Measurements from ENCODE around the gene CPLX1.
"Not testable (repeated sequence)": the region's sequence is repeated elsewhere in the genome, so short reads cannot be mapped to it uniquely, and the experiment has no call there.

The CPLX1 gene

GRCh38 chr4:791898-792625 lies 33.9 kb downstream of the CPLX1 start:
- DNase-seq (ENCODE audit: low spot score), result no peak

GRCh38 chr4:791252-791897 lies 34.6 kb downstream of the CPLX1 start:
- no peak for DNase-seq (ENCODE audit: low spot score)

- no peak for DNase-seq (ENCODE audit: low spot score)
Observed at GRCh38 chr4:790466-790820, 35.5 kb downstream of the CPLX1 start.

- DNase-seq (ENCODE audit: low spot score), result no peak
Observed at GRCh38 chr4:789571-790465, 36.1 kb downstream of the CPLX1 start.

GRCh38 chr4:788636-789297 lies 37.2 kb downstream of the CPLX1 start:
- no peak for DNase-seq (ENCODE audit: low spot score)

- no peak for DNase-seq (ENCODE audit: low spot score)
Observed at GRCh38 chr4:788006-788635, 37.8 kb downstream of the CPLX1 start.

GRCh38 chr4:787561-787981 lies 38.4 kb downstream of the CPLX1 start:
- no peak for DNase-seq (ENCODE audit: low spot score)

DNA sequence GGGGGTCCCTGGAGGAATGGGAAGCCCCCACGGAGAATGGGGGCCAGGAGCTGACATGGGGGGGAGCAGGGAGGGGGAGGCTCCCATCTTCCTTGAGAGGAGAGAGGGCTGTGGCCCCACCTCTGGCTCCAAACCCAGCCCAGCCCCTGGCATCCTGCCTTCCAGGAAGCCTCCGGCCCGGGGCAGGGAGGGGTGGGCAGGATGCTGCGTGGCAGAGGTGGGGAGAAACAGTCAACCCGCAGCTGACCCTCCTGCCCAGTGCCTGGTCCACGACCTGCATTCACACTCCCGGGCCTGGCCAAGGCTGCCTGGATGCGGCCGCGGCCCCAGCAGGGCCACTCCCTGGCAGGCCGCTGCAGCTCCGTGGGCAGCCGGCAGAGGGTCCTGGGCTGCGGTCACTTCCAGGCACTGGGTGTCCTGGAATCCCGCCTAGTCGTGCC lies 39.0 kb downstream of the CPLX1 start:
- DNase-seq (ENCODE audit: low spot score), result no peak

DNA sequence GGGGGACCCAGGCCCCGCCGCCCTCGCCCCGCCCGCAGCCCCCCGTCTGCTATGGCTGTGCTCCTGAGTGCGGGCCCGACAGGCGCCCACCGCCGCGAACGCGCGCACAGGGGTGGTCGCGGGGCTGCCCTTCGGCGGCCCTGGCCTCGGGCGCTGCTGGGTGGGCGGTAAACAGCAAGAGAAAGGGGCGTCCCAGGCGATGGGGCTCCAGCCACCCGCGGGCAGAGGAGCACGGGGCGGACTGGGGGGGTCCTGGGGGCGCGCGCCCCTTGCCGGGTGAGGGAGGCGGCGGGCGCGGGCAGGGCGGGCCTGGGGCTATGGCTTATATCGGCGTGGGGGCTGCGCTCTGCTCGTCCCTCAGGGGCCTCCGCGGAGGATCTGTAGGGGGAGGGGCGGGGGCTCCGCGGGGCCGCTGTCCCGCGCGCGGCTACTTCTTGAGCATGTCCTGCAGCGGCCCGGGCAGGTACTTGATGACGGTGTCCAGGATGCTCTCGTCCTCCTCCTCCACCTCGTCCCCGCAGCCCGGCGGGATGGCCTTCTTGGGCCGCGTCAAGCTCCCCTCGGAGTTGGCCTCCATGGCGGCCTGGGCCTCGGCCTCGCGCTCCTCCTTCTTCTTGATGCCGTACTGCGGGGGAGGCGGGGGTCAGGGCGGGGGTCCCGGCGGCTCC lies 39.7 kb downstream of the CPLX1 start:
- no peak for DNase-seq (ENCODE audit: low spot score)

DNA sequence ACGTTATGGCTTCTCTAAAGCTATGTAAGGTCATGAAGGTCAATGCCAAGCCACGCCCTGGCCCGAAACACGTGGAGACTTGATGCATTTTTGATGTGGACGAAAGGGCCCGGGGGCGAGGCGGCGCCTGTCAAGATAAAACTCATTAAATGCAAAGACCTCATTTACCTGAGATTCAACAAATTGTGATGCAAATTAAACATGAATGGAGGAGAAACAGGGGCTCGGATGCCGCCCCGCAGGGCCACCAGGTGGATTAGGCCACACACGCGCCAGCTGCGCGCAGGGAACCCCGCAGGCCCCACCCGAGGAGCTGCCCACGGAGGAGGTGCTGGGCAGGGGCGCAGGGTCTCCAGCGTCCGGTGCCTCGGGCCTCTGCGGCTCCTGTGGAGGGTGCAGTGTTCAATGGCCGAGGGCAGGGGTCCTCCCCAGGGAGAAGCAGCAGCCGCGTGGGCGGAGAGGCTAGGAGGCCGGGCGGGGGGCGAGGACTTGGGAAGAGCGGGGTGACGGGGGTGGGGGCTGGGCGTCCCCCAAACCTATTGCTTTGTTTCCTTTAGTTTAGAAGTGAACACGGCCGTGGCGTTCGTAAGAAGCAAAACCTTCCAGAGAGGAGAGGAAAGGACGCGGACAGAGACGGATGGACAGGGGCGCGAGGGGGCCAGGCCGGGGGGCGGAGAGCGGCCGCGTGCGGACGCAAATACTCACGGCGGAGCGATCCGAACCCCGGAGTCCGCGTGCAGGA lies 40.4 kb downstream of the CPLX1 start:
- DNase-seq (ENCODE audit: low spot score), result no peak

DNA sequence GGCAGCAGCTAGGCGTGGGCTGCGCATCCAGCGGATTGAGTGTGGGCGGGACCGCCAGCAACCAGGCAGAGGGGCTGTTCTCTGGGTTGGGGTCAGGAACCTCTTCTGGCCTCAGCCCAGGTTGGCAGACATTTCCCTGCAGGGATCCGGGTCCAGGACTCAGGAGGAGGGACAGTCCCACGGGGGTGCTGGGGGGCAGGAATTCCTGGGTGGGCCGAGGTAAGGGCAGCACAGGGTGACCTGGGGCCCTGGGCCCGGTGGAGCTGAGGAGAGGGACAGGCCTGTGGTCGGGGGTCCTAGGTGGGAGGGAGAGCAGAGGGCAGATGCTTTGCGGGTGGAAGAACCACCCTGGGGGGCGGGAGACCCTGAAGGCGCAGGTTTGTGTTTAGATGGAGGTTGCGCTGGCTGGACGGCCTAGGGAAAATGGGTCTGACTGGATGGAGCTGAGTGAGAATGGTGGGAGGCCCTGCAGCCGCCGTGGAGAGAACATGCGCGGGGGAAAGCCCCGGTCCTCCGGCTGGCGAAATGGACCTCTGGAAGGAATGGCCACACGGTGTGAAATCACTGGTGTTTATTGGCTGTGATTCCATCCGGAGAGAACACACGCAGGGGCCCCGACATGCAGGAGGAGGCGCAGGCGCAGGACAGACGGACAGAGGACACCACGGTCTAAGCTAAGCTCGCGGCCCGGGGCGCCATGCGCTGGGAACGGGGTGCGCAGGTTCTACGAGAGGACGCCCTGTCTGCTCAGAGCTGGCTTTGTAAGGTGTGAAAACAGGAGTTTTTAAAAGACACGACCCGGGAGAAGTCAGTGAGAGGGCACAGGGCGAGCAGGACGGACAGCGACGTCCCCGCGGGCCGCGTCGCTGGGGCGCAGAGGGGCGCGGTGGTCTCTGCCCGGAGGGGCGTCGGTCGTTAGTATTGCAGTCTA lies 41.3 kb downstream of the CPLX1 start:
- DNase-seq (ENCODE audit: low spot score), result no peak

- DNase-seq (ENCODE audit: low spot score), result peak; percentile 99
Observed at GRCh38 chr4:781493-782216, 44.3 kb downstream of the CPLX1 start.

GRCh38 chr4:780716-781492 lies 45.0 kb downstream of the CPLX1 start:
- no peak for DNase-seq (ENCODE audit: low spot score)

- not testable (repeated sequence) for DNase-seq (ENCODE audit: low spot score)
Observed at GRCh38 chr4:780255-780654, 45.7 kb downstream of the CPLX1 start.

GRCh38 chr4:779555-779954 lies 46.4 kb downstream of the CPLX1 start:
- DNase-seq (ENCODE audit: low spot score), result no peak

GRCh38 chr4:777520-778262 lies 48.2 kb downstream of the CPLX1 start:
- DNase-seq (ENCODE audit: low spot score), result no peak
